IMR-90 (cell line): ENCODE results near the gene CENPI. TPM values are rescaled to one million over a fixed set of nuclear protein-coding genes. Genes with fewer than 3 reads are reported as not detected.

Experiments used
- ATAC-seq: fragments of 200-7000 bp; cut with Tn5 transposase; 2 replicates; pipeline ENCODE4 v1.9.1; 2020; ENCODE audit warnings: low read depth, mild to moderate bottlenecking, moderate library complexity
- BruUV-seq: library from RNA; stranded (reverse); fragments of 400-500 nt; replicated peaks from 2 replicates; lab custom pipeline; 2021; lab: Mats Ljungman, UMichigan
- CTCF ChIA-PET: fragments of 300-600 bp; formaldehyde crosslinking; extraction: SDS; loops from one replicate; lab custom pipeline; 2021; ENCODE audit warnings: antibody characterized with exemption; lab: Yijun Ruan, JAX
- POLR2A ChIA-PET: fragments of 300-600 bp; sonication (Branson Sonifier 250); formaldehyde crosslinking; loops from one replicate; lab custom pipeline; 2022; ENCODE audit warnings: antibody characterized with exemption; ENCODE audit not compliant: unreplicated experiment; lab: Charles Lee
- DNase-seq: peaks from one replicate; pipeline ENCODE4 v3.0.0; 2013
- H2AFZ ChIP-seq: replicated peaks from 2 replicates; pipeline ENCODE3; 2013; ENCODE audit warnings: low read length, mild to moderate bottlenecking; ENCODE audit not compliant: poor library complexity
- H2AK5ac ChIP-seq: 2 replicates; pipeline ENCODE4 v1.6.1; 2013; ENCODE audit warnings: low read depth, low read length, inconsistent platforms
- H2AK9ac ChIP-seq: replicated peaks from 2 replicates; pipeline ENCODE3; 2013; ENCODE audit warnings: mild to moderate bottlenecking, low read depth, low read length, moderate library complexity; ENCODE audit not compliant: poor library complexity
- H2BK120ac ChIP-seq: 2 replicates; pipeline ENCODE4 v1.6.1; 2013; ENCODE audit warnings: low read depth, low read length, inconsistent platforms
- H2BK15ac ChIP-seq: 3 replicates; pipeline ENCODE4 v1.6.1; 2013; ENCODE audit warnings: low read depth, low read length, inconsistent platforms
- H2BK20ac ChIP-seq: 2 replicates; pipeline ENCODE4 v1.6.1; 2013; ENCODE audit warnings: low read depth, mild to moderate bottlenecking, inconsistent platforms, low read length, moderate library complexity
- H2BK5ac ChIP-seq: 2 replicates; pipeline ENCODE4 v1.6.1; 2013; ENCODE audit warnings: mild to moderate bottlenecking, low read depth, low read length, inconsistent platforms; ENCODE audit not compliant: poor library complexity, severe bottlenecking
- H3K14ac ChIP-seq: replicated peaks from 2 replicates; pipeline ENCODE4 v1.6.1; 2013; ENCODE audit warnings: low read depth, low read length, inconsistent platforms
- H3K18ac ChIP-seq: 2 replicates; pipeline ENCODE4 v1.6.1; 2013; ENCODE audit warnings: low read depth, low read length, control low read depth
- H3K23ac ChIP-seq: 2 replicates; pipeline ENCODE4 v1.6.1; 2013; ENCODE audit warnings: low read depth, low read length, inconsistent platforms
- H3K27ac ChIP-seq: 2 replicates; pipeline ENCODE4 v1.5.1; 2013; ENCODE audit warnings: mild to moderate bottlenecking, control low read depth, low read length; ENCODE audit not compliant: insufficient read depth
- H3K27me3 ChIP-seq: 2 replicates; pipeline ENCODE4 v1.6.1; 2013; ENCODE audit warnings: low read length; ENCODE audit not compliant: control insufficient read depth, insufficient read depth
- H3K36me3 ChIP-seq: 2 replicates; pipeline ENCODE4 v1.6.1; 2013; ENCODE audit warnings: low read length, mixed read lengths; ENCODE audit not compliant: control insufficient read depth, insufficient read depth
- H3K4ac ChIP-seq: 2 replicates; pipeline ENCODE4 v1.6.1; 2013; ENCODE audit warnings: low read depth, low read length, inconsistent platforms
- H3K4me1 ChIP-seq: 2 replicates; pipeline ENCODE4 v1.6.1; 2013; ENCODE audit warnings: low read length, mixed read lengths; ENCODE audit not compliant: control insufficient read depth, insufficient read depth
- H3K4me2 ChIP-seq: 2 replicates; pipeline ENCODE4 v1.6.1; 2013; ENCODE audit warnings: low read depth, mild to moderate bottlenecking, control low read depth, low read length, moderate library complexity
- H3K4me3 ChIP-seq: 2 replicates; pipeline ENCODE4 v1.5.1; 2013; ENCODE audit warnings: low read depth, mild to moderate bottlenecking, control low read depth, low read length, moderate library complexity; ENCODE audit not compliant: insufficient read depth
- H3K56ac ChIP-seq: 2 replicates; pipeline ENCODE4 v1.6.1; 2013; ENCODE audit warnings: low read length, inconsistent platforms; ENCODE audit not compliant: insufficient read depth; ENCODE audit errors: extremely low read depth
- H3K79me1 ChIP-seq, 2 experiments: 2 replicates each; pipeline ENCODE4 v1.6.1; 2013; ENCODE audit warnings: low read length in 2 of 2, inconsistent platforms in 1 of 2, low read depth in 1 of 2
- H3K9ac ChIP-seq: 2 replicates; pipeline ENCODE4 v1.6.1; 2013; ENCODE audit warnings: low read depth, low read length, control low read depth
- H3K9me1 ChIP-seq: 2 replicates; pipeline ENCODE4 v1.6.1; 2013; ENCODE audit warnings: low read length, inconsistent platforms; ENCODE audit not compliant: insufficient read depth
- H3K9me3 ChIP-seq: 2 replicates; pipeline ENCODE4 v1.6.1; 2013; ENCODE audit warnings: low read length; ENCODE audit not compliant: control insufficient read depth, insufficient read depth
- H4K20me1 ChIP-seq: 2 replicates; pipeline ENCODE4 v1.6.1; 2013; ENCODE audit warnings: low read length, inconsistent platforms; ENCODE audit not compliant: insufficient read depth
- H4K5ac ChIP-seq: 2 replicates; pipeline ENCODE4 v1.6.1; 2013; ENCODE audit warnings: mild to moderate bottlenecking, low read depth, low read length, control low read depth
- H4K8ac ChIP-seq, 2 experiments: 2 replicates each; pipeline ENCODE4 v1.6.1; 2013; ENCODE audit warnings: low read depth in 2 of 2, low read length in 2 of 2, control low read depth in 1 of 2, inconsistent platforms in 1 of 2
- H4K91ac ChIP-seq: 2 replicates; pipeline ENCODE4 v1.6.1; 2013; ENCODE audit warnings: low read depth, low read length, inconsistent platforms; ENCODE audit not compliant: insufficient read depth
- MXI1 ChIP-seq: IDR thresholded peaks from 2 replicates; pipeline ENCODE4 v1.6.1; 2012; ENCODE audit warnings: low read depth, mild to moderate bottlenecking, low read length, moderate library complexity, borderline replicate concordance
- NFE2L2 ChIP-seq: fragments of 150-350 bp; IDR thresholded peaks from 2 replicates; pipeline ENCODE4 v1.6.1; 2016; ENCODE audit warnings: low read depth, mild to moderate bottlenecking, low read length
- WGBS, 2 experiments: methylation state at CpG; one replicate each; pipeline versions ENCODE4 v1.1.5 to v1.1.7; 2013; ENCODE audit warnings: missing lambda C conversion rate in 2 of 2; ENCODE audit not compliant: insufficient read length in 1 of 2; ENCODE audit errors: extremely low coverage in 2 of 2; 5-methylcytosine and 5-hydroxymethylcytosine counted together
- dilution Hi-C: fragments of 300-500 bp; cut with HindIII; formaldehyde crosslinking; loops from one replicate; pipeline ENCODE4 v1.14.3; 2018; ENCODE audit warnings: low sequenced_read_pairs; ENCODE audit not compliant: unreplicated experiment
- in situ Hi-C: fragments of 300-500 bp; cut with MboI; formaldehyde crosslinking; loops from 3 replicates; pipeline ENCODE4 v1.14.3; 2019; ENCODE audit warnings: low sequenced_read_pairs, inconsistent platforms, mixed read lengths
- intact Hi-C: fragments of 100-400 bp; cut with micrococcal nuclease; formaldehyde crosslinking; loops from 2 replicates; pipeline ENCODE4 v1.10.0; 2022
- polyA plus RNA-seq, 3 experiments: library from polyadenylated mRNA; depleted of rRNA; stranded (reverse); fragments of >200 nt; gene quantifications; 2 replicates each; pipeline ENCODE4 v1.2.3, GENCODE V29; 2012; ENCODE audit warnings: low replicate concordance in 1 of 3
- total RNA-seq: library from RNA; depleted of rRNA; stranded (reverse); fragments of >200 nt; gene quantifications from 2 replicates; pipeline ENCODE4 v1.2.3, GENCODE V29; 2012

The CENPI gene
- total and polyA plus RNA-seq, 2 of the 4 experiments (the other 2 are of a cell fraction) = 5.5 to 24.2 TPM

GRCh38 chrX:101080326-101081124, 17.5 kb upstream of the CENPI start:
- Histone ChIP-seq H2AK5ac (no peak overlapping the region), H4K5ac (no peak overlapping the region), H3K27me3 (no peaks in the 10 kb centered on the region), H3K9me3 (no peaks in the 10 kb centered on the region), H3K27ac (no peak overlapping the region), H2BK120ac (0 out of 2 replicates have a peak overlapping the region, but pooled peaks have one; percentile 2), H4K91ac (no peak overlapping the region), H3K9ac (no peak overlapping the region; the same call in 1 of the 2 replicates), H4K20me1 (no peaks in the 10 kb centered on the region; the same call in 1 of the 2 replicates), H3K4ac (no peak overlapping the region), H3K14ac (no peak overlapping the region), H4K8ac (no peak overlapping the region), H3K23ac (no peak overlapping the region), H3K56ac (no peak overlapping the region), H3K4me1 (no peaks in the 10 kb centered on the region), H3K4me2 (peak overlapping the region; percentile 83; the same call in 1 of the 2 replicates), H3K18ac (no peak overlapping the region), H2BK5ac (no peak overlapping the region), H2BK20ac (no peak overlapping the region), H2AK9ac (no peak overlapping the region), H3K4me3 (peak overlapping the region; percentile 72; the same call in 1 of the 2 replicates), H3K9me1 (0 out of 2 replicates have a peak, but pooled peaks cover 2% of the 10 kb centered on the region), H3K36me3 (no peaks in the 10 kb centered on the region), H3K79me1 (no peaks in the 10 kb centered on the region; a peak in 1 of 4 replicates), H2AFZ (peak overlapping the region; percentile 37), H2BK15ac (no peak overlapping the region)
- in situ Hi-C loops (no loop called here), intact Hi-C loops (no loop called here), dilution Hi-C loops (no loop called here)
- CTCF ChIA-PET = interaction anchor here (0.6 kb wide), 1 partner anchor 266 kb away, joined by 6 read pairs; no protein-coding TSS in a partner anchor
- no peak for TF ChIP-seq NFE2L2
- TF ChIP-seq MXI1 = no peak
- POLR2A ChIA-PET = no interaction called here
- ATAC-seq (no peak), DNase-seq (no peak)
- no CpG with 5 or more reads among the region's 3 CpGs for WGBS, 2 experiments
- no TSS peak for BruUV-seq
